NCI-H146 treated with DMSO at 0.1 percent for 48 hours (cell line): ENCODE measurements around the gene SAMD4A.
"Not testable (repeated sequence)": the region's sequence is repeated elsewhere in the genome, so short reads cannot be mapped to it uniquely, and the experiment has no call there.

ENCODE experiments used
- DNase-seq: peaks from one replicate; lab custom pipeline; 2025; ENCODE audit not compliant: unreplicated experiment; lab: John Stamatoyannopoulos, UW

Gene SAMD4A

DNA sequence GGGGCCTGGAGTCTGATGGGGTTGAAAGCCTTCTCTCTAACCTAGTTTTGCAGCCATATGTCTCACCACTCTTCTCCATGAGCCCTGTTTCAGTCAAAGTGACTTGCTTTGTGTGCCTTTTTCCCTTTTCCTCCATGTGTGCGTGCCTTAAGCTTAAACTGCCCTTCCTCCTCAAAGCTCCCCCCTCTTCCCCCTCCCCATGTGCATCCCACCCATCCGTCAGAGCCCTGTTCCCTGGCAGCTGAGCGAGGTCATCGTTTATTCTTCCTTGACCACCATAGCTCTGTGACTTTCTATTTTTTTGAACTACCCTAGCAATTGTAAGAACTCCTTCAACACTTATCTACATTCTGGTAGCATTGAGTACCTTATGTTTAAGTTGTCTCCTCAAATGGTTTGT, 24.9 kb downstream of the SAMD4A start:
- DNase-seq = no peak

DNA sequence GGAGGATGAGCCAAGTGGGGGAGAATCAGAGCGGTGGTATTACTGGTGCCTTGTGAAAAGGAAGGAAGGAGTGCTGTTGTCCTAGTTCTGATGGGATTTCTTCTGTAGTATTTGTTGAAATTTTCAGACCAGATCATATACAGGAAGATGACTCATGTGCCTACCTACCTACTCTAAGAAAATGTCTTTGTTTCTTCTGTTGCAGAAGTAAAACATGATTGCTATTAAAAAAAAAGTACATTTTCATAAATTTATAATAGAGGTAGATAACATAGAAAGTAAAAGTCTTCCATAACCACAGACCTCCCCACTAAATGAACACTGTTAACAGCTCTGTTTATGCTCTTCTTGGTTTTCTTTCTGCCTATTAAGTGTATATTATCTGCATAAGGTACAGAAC, 26.9 kb downstream of the SAMD4A start:
- no peak for DNase-seq

DNA sequence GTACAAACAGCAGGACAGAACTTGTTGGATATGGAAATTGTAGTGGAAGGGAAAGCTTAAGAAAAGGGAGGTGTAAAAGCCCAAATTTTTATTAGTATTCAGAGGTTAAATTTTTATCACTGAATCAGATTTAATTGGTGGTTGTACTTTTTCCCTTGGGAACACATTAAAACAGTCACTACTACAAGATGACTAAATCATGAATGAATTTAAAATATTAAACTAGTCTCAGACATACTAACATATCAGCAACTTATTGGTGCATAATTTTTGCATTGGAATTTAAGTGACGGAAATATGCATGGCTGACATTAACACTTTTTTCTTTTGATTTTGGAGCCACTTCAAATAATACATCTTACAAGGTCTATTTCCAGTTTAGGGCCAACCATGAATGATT, 27.6 kb downstream of the SAMD4A start:
- DNase-seq = no peak

DNA sequence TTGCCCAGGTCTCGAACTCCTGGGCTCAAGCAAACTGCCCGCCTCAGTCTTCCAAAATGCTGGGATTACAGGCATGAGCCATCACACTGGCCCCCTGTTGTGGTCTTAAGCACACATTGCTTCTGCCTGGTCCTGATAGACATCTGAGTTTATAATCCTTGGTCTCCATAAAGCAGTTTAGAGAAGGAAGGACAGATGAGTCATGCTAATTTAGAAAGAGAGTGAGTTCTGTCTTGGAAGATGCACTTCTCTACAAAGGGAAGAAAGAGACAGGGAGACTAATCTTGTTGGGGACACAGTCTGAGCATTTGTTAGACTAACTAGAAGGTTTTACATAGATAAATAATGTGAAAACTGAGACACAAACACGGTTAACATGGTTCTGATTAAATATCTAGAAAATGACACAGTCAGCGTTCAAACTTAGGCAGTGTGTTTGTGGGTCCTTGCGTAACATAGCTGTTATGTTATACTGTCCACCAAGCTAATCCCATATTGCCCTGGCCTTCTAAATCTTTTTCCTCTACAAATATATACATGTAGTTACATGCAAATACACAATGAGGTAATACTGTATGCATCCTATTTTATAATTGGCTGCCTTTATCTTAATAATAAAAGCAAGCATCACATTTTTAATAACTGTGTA, 31.0 kb downstream of the SAMD4A start:
- DNase-seq = no peak

- DNase-seq = no peak
Measured at GRCh38 chr14:54599966-54600716, 33.2 kb downstream of the SAMD4A start.

GRCh38 chr14:54600717-54601109, 33.8 kb downstream of the SAMD4A start:
- no peak for DNase-seq

GRCh38 chr14:54603362-54603761, 36.4 kb downstream of the SAMD4A start:
- DNase-seq = no peak

DNA sequence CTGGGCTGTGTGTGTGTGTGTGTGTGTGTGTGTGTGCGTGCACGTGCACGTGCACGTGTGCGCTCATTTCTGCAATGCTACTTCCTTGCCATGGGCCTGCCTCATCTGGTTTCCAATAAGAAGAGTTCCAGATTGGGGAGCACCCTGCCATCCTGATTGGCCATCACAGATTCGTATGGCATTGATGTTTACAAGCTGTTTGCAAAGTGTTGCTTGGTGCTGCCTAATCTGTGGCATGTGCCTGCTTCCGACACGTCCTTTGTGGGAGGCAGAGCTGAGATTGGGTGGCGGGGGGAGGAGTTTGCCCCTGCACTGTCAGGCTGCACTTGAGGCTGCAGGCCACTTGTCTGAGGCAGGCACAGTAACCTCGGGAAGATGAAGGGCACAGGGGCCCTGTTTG, 39.2 kb downstream of the SAMD4A start:
- no peak for DNase-seq

- DNase-seq = no peak
Measured at GRCh38 chr14:54606631-54607133, 39.8 kb downstream of the SAMD4A start.

DNA sequence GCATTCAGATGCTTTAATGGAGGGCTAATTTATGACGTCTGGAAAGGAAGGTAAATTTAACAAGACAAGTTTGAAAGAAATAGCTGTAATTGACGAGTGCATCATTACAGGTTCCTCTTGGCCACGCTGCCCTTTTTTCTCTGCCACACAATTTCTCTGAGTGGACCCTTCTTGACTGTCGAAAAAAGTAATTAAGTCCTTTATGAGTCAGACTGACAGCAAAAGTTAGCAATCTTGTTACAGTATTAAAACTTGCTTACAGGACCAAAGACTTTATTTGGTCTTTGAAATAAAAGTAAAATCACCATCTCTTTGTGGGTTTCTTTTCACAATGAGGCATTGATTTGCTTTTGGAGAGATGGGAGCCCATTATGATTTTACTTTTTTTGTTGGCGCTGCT, 42.6 kb downstream of the SAMD4A start:
- DNase-seq = no peak

DNA sequence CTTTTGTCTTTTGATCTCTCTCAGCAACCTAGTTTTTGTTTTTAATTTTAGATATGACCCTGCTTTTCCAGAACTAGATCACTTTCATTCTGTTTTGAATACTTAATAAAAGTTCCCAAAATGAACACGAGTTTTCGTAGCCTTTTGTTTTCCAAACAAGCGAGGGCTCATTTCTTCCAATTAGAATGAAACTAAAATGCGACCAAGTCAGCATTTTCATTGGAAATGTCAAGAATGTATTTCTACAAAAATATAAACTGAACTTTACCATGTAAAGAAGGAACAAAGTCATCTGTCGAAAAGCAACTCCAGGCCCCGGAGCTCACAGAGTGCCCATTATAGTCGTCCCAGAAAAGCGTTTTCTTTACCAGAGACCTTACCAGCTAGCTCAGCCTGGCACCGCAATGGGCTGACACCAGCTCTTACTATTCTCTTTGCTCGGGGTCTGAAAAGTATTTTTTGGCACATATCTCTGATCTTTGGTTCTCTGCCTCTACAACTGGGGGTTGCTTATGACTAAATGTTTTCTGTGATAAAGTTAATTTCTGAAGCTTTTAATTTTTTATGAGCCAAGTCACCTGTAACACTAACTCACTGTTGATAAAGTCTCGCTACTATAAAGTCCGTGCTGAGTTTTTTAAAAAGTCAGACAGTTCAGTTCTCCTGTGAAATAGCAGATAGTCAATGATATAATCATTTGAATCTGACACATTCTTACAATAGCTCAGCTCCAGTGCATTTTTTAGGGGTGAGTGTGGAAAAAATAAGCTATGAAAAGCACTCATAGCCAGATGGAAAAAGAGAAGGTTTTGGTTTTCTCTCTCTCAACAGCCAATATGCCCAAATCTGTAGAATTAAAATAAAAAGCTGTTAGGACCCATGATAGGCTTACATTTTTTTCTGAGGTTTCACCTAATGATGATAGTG, 43.4 kb downstream of the SAMD4A start:
- DNase-seq = no peak

- no peak for DNase-seq
Measured at GRCh38 chr14:54614296-54614695, 47.4 kb downstream of the SAMD4A start.

DNA sequence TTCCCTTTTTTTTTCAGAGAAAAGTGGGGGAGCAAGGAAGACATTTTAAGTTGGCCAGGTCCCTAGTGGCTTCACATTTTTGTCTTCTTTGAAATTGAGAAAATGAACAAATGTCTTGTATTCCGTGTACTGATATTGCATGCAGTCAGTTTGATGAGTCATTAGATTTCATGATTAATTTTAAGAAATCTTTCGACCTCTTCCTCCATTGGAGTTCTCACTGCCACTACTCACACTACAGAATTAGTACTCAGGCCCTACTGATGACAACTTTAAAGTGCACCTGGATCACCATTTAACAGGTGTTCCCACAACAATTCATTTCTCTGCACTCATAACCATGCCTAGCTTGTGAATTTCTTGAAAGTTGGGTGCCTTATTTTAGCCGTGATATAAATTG, 50.5 kb downstream of the SAMD4A start:
- no peak for DNase-seq

DNA sequence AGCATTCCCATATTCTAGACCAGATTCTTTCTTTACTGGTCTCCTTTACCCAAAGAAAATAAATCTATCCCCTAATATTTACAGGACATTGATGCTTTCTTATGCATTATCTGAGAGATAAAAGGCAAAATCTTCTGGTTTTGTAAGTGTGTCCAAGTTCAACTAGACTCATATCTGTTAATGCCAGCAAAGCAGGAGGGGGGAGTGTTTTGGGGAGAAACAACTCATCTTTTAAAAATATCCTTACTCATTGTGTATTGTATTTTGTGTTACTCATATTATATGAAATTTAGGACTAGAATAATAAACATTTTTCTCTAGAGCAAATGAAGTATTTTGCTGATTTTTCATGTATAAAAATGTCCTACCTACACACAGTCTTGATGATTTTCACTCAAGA, 54.8 kb downstream of the SAMD4A start:
- DNase-seq = no peak

DNA sequence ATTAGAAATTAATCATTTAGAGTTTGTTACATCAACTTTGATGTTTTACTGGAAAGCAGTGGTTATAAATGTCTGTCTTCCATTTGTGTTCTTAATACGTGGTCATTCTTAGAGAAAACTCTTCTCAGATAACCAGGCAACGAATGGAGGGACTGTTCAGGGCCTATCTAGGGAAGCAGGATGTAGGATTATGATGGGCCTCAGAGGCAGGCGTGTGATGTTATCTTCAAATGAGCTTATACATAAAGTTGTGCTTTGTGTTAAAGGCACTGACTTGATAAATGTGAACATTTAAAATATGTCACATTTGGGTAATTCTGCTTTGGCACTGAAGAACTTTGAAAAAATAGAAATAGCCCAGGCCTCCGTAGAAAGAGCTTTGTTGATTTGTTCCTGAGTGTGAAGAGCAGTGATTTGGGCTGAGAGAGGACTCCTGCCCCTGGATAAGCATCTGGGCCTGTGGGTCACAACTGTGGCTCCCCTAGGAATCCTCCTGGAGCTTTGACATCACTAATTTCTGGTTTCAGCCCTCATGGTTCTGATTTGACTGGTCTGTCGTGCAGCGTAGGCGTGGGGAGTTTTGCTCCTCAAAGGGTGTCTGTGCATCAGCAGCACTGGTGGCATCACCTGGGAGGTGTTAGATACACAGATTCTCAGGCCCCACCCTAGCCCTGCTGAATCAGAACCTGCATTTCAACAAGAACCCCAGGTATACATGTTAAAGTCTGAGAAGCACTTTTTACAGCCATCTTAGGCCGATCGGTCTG, 55.4 kb downstream of the SAMD4A start:
- DNase-seq = no peak

- DNase-seq = no peak
Measured at GRCh38 chr14:54623279-54624004, 56.5 kb downstream of the SAMD4A start.

DNA sequence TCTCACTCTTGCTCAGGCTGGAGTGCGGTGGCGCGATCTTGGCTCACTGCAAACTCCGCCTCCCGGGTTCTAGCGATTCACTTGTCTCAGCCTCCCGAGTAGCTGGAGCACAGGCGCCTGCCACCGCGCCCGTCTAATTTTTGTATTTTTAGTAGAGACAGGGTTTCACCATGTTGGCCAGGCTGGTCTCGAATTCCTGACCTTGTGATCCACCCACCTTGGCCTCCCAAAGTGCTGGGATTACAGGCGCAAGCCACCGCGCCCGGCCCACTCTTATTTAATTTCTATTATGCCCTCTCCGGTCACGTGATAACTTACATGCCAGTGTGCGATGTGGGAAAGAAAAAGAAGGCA, 57.1 kb downstream of the SAMD4A start:
- not testable (repeated sequence) for DNase-seq

DNA sequence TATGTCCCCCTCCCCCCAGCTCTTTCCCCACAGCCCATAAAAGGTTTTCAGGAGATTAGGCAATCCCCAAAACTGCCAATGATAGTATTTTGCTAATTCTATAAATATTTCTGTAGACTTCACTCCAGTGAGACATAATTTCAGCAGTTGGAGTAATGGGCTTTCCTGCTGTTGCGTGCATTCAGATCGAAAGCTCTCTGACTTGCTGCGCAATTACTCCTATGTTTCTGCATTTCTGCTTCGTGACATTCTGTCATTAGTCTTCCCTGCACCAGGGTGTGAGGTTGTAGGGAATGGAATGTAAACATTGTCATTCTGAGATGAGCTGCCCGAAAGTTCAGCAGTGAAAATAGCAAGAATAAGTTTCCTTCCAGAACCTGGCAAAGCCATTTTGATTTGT, 58.2 kb downstream of the SAMD4A start:
- DNase-seq = no peak

DNA sequence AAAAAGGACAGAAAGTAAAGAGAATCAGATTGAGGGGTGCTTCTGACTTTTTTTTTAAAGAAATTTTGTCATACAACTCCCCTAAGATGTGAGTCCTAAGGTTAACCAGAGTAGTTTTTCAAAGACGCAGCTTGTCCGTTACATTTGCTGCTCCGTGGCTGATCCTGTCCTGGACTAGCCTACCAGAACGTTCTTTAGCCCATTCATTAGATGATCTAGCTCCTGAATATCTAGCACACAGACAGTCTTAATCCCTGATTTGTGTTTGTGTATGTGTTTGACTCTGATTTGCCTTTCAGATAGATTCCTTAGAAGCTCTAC, 60.3 kb downstream of the SAMD4A start:
- DNase-seq = no peak

- no peak for DNase-seq
Measured at GRCh38 chr14:54627540-54628363, 60.8 kb downstream of the SAMD4A start.
